A549 treated with CpdA at 1 μM for 4 hours (cell line): ENCODE data around the gene CDR2L. TPM values are rescaled to one million over a fixed set of nuclear protein-coding genes. Genes with fewer than 3 reads are reported as not detected.

ENCODE experiments used
- total RNA-seq: library from RNA; stranded (reverse); fragments of 200-300 nt; extraction: Qiagen RNA extraction; gene quantifications from 5 replicates; pipeline ENCODE4 v1.2.3, GENCODE V29; 2022; ENCODE audit warnings: low read depth

CDR2L gene
- 33.1 to 46.8 TPM (median 45.6 TPM) in 5 replicates for total RNA-seq

GRCh38 chr17:74987418-74987908, at the start of gene CDR2L:
TSS of gene CDR2L (plus strand) at chr17:74987632. CDS start at chr17:74988044, 412 bp downstream.

GRCh38 chr17:74972107-74972972, 15.1 kb upstream of the CDR2L start, which contains the start of gene HID1:
TSS of gene HID1 (minus strand) at chr17:74972759. CDS start at chr17:74972656, 103 bp downstream.

GRCh38 chr17:75012346-75013091, 25.1 kb downstream of the CDR2L start, which contains the start of gene MRPL58:
TSS of gene MRPL58 (plus strand) at chr17:75012670. CDS start at chr17:75012687, 17 bp downstream.

GRCh38 chr17:75046407-75047289, 59.2 kb downstream of the CDR2L start, which contains the start of the genes ATP5PD and KCTD2:
TSS of gene ATP5PD (minus strand) at chr17:75046969. CDS start at chr17:75042650, 4,319 bp downstream.
TSS of gene KCTD2 (plus strand) at chr17:75047225. CDS start at chr17:75047251, 26 bp downstream.

Other genes starting within 250 kb of the CDR2L start
- gene NHERF1, start 239.0 kb upstream of the CDR2L start, total RNA-seq: 31.8 to 50.4 TPM (median 46.4 TPM) in 5 replicates
- 50.8 to 65.8 TPM (median 54.7 TPM) in 5 replicates for gene NAT9, start 211.3 kb upstream of the CDR2L start, total RNA-seq
- 0.22 to 0.71 TPM (median 0.25 TPM) in 5 replicates for gene GRIN2C, start 127.7 kb upstream of the CDR2L start, total RNA-seq
- gene FDXR, start 114.6 kb upstream of the CDR2L start, total RNA-seq: 47.7 to 70.8 TPM (median 64.3 TPM) in 5 replicates
- not detected in 5 replicates for gene FADS6, start 94.0 kb upstream of the CDR2L start, total RNA-seq
- 0.02 to 0.12 TPM (median 0.08 TPM) in 4 of 5 replicates, not detected in the other for gene USH1G, start 64.4 kb upstream of the CDR2L start, total RNA-seq
- 0.06 to 0.17 TPM (median 0.08 TPM) in 4 of 5 replicates, not detected in the other for gene OTOP2, start 63.4 kb upstream of the CDR2L start, total RNA-seq
- not detected in 5 replicates for gene OTOP3, start 51.7 kb upstream of the CDR2L start, total RNA-seq
- gene HID1, start 14.9 kb upstream of the CDR2L start, total RNA-seq: 6.6 to 8.5 TPM (median 7.2 TPM) in 5 replicates
- gene MRPL58, start 25.0 kb downstream of the CDR2L start, total RNA-seq: 77.1 to 83.4 TPM (median 81.1 TPM) in 5 replicates
- gene ATP5PD, start 59.3 kb downstream of the CDR2L start, total RNA-seq: 479 to 548 TPM (median 503 TPM) in 5 replicates
- gene KCTD2, start 59.6 kb downstream of the CDR2L start, total RNA-seq: 27.8 to 28.7 TPM (median 27.9 TPM) in 5 replicates
- gene SLC16A5, start 100.3 kb downstream of the CDR2L start, total RNA-seq: 20.6 to 29.3 TPM (median 26.9 TPM) in 5 replicates
- gene ARMC7, start 122.3 kb downstream of the CDR2L start, total RNA-seq: 17.8 to 22.6 TPM (median 18.7 TPM) in 5 replicates
- 87.9 to 130 TPM (median 123 TPM) in 5 replicates for gene NT5C, start 144.1 kb downstream of the CDR2L start, total RNA-seq
- 746 to 889 TPM (median 834 TPM) in 5 replicates for gene JPT1, start 166.9 kb downstream of the CDR2L start, total RNA-seq
- gene SUMO2, start 195.3 kb downstream of the CDR2L start, total RNA-seq: 351 to 397 TPM (median 381 TPM) in 5 replicates
- 97.9 to 115 TPM (median 108 TPM) in 5 replicates for gene NUP85, start 218.0 kb downstream of the CDR2L start, total RNA-seq